A549 (cell line): ENCODE results near the gene NAA15. TPM values are rescaled to one million over a fixed set of nuclear protein-coding genes. Genes with fewer than 3 reads are reported as not detected.

Experiments used
- ATAC-seq, 2 experiments: fragments of 200-7000 bp in 1 of 2; fragments of >200 bp in 1 of 2; cut with Nextera tagmentation in 1 of 2; cut with Tn5 transposase in 1 of 2; 3 replicates each; pipeline versions ENCODE4 v1.8.0 to v1.9.1; 2018 to 2020; ENCODE audit warnings: mild to moderate bottlenecking in 1 of 2, moderate library complexity in 1 of 2
- CTCF ChIA-PET: fragments of 300-600 bp; sonication (Branson Sonifier 250); formaldehyde crosslinking; extraction: SDS; loops from one replicate; lab custom pipeline; 2021; ENCODE audit warnings: antibody characterized with exemption, inconsistent platforms; lab: Yijun Ruan, JAX
- POLR2A ChIA-PET: fragments of 350-600 bp; formaldehyde crosslinking; extraction: SDS; loops from one replicate; lab custom pipeline; 2021; ENCODE audit warnings: antibody characterized with exemption, inconsistent platforms; lab: Yijun Ruan, JAX
- DNase-seq, 2 experiments: peaks; one replicate each; pipeline versions ENCODE4 v3.0.0 to v3.0.0-alpha.2; 2011 to 2016; ENCODE audit warnings: low read depth in 1 of 2, low spot score in 1 of 2
- FAIRE-seq: peaks from 2 replicates; lab custom pipeline; 2011; peaks lifted over from hg19 to GRCh38; lab: Jason Lieb, UNC
- H3K27ac ChIP-seq, 2 experiments: fragments of >200 bp; sonication (Bioruptor Twin); formaldehyde crosslinking; 3 replicates each; pipeline ENCODE4 v1.5.1; 2016 to 2017
- H3K4me1 ChIP-seq: fragments of >200 bp; sonication (Bioruptor Twin); formaldehyde crosslinking; 3 replicates; pipeline ENCODE4 v1.6.1; 2016
- H3K4me2 ChIP-seq: fragments of >200 bp; sonication (Bioruptor Twin); formaldehyde crosslinking; 3 replicates; pipeline ENCODE4 v1.6.1; 2016
- H3K4me3 ChIP-seq: fragments of >200 bp; sonication (Bioruptor Twin); formaldehyde crosslinking; 3 replicates; pipeline ENCODE4 v1.5.1; 2016
- H3K9me3 ChIP-seq: fragments of >200 bp; sonication (Bioruptor Twin); formaldehyde crosslinking; 3 replicates; pipeline ENCODE4 v1.6.1; 2016
- CBX2 ChIP-seq: fragments of 200-600 bp; sonication (generic); IDR thresholded peaks from 2 replicates; pipeline ENCODE4 v1.6.1; 2016; ENCODE audit warnings: low read depth, mild to moderate bottlenecking, borderline replicate concordance
- CHD4 ChIP-seq: fragments of 200-600 bp; sonication (generic); IDR thresholded peaks from 2 replicates; pipeline ENCODE4 v1.6.1; 2016; ENCODE audit warnings: antibody characterized with exemption, mild to moderate bottlenecking, borderline replicate concordance
- CTCF ChIP-seq: fragments of >200 bp; sonication (Bioruptor Twin); formaldehyde crosslinking; IDR thresholded peaks from 3 replicates; pipeline ENCODE4 v1.5.1; 2016
- EHF ChIP-seq: fragments of 250-450 bp; sonication (Bioruptor Pico); IDR thresholded peaks from 2 replicates; pipeline ENCODE4 v1.5.0; 2020; ENCODE audit warnings: mild to moderate bottlenecking
- ELK1 ChIP-seq: fragments of 150-350 bp; IDR thresholded peaks from 2 replicates; pipeline ENCODE4 v1.6.1; 2014; ENCODE audit warnings: low read depth, mild to moderate bottlenecking, low read length
- ESRRA ChIP-seq: fragments of 150-350 bp; IDR thresholded peaks from 2 replicates; pipeline ENCODE4 v1.6.1; 2014; ENCODE audit warnings: mild to moderate bottlenecking, low read length, borderline replicate concordance
- FOXS1 ChIP-seq: fragments of 250-450 bp; sonication (Bioruptor Pico); IDR thresholded peaks from 2 replicates; pipeline ENCODE4 v1.5.0; 2020; ENCODE audit warnings: mild to moderate bottlenecking, moderate library complexity
- GATA3 ChIP-seq: IDR thresholded peaks from 2 replicates; pipeline ENCODE4 v1.6.1; 2012; ENCODE audit warnings: borderline replicate concordance
- HES2 ChIP-seq: fragments of >200 bp; sonication (Bioruptor Twin); formaldehyde crosslinking; IDR thresholded peaks from 2 replicates; pipeline ENCODE4 v1.6.1; 2016
- HEYL ChIP-seq: fragments of 250-450 bp; sonication (Bioruptor Pico); IDR thresholded peaks from 2 replicates; pipeline ENCODE4 v1.8.0; 2021; ENCODE audit warnings: mild to moderate bottlenecking, moderate library complexity
- JUN ChIP-seq, 2 experiments: fragments of >200 bp; sonication (Bioruptor Twin); formaldehyde crosslinking; IDR thresholded peaks; 2 replicates in 1 of 2; 3 replicates in 1 of 2; pipeline ENCODE4 v1.6.1; 2016 to 2017
- JUNB ChIP-seq: fragments of >200 bp; sonication (Bioruptor Twin); formaldehyde crosslinking; IDR thresholded peaks from 2 replicates; pipeline ENCODE4 v1.6.1; 2016
- KDM1A ChIP-seq: fragments of 200-600 bp; sonication (generic); IDR thresholded peaks from 2 replicates; pipeline ENCODE4 v1.6.1; 2016; ENCODE audit warnings: low read depth, mild to moderate bottlenecking
- MAFK ChIP-seq: fragments of 450-650 bp; IDR thresholded peaks from 2 replicates; pipeline ENCODE4 v1.6.1; 2014; ENCODE audit not compliant: partially characterized antibody
- MAX ChIP-seq: IDR thresholded peaks from 2 replicates; pipeline ENCODE4 v1.6.1; 2012
- MAZ ChIP-seq: fragments of 150-350 bp; IDR thresholded peaks from 2 replicates; pipeline ENCODE4 v1.6.1; 2014; ENCODE audit warnings: antibody characterized with exemption, low read depth, low read length, borderline replicate concordance
- MYC ChIP-seq: IDR thresholded peaks from 2 replicates; pipeline ENCODE4 v1.6.1; 2012; ENCODE audit warnings: mild to moderate bottlenecking, inconsistent platforms, low read length, improper control_type of control experiment, borderline replicate concordance
- NFE2L2 ChIP-seq: fragments of 150-350 bp; conservative IDR thresholded peaks from 2 replicates; pipeline ENCODE4 v1.6.1; 2014; ENCODE audit warnings: low read length
- NPAS2 ChIP-seq: fragments of 250-450 bp; sonication (Bioruptor Pico); IDR thresholded peaks from 2 replicates; pipeline ENCODE4 v1.8.0; 2022; ENCODE audit warnings: mild to moderate bottlenecking, moderate library complexity, borderline replicate concordance
- PBX3 ChIP-seq: IDR thresholded peaks from 2 replicates; pipeline ENCODE4 v1.6.1; 2012
- PHF8 ChIP-seq: fragments of 200-600 bp; sonication (generic); IDR thresholded peaks from 2 replicates; pipeline ENCODE4 v1.6.1; 2016; ENCODE audit warnings: low read depth, mild to moderate bottlenecking, antibody characterized with exemption, moderate library complexity, borderline replicate concordance
- RARB ChIP-seq: fragments of 250-450 bp; sonication (Bioruptor Pico); IDR thresholded peaks from 2 replicates; pipeline ENCODE4 v1.8.0; 2021; ENCODE audit warnings: mild to moderate bottlenecking, moderate library complexity
- RCOR1 ChIP-seq: fragments of 150-350 bp; IDR thresholded peaks from 2 replicates; pipeline ENCODE4 v1.6.1; 2014; ENCODE audit warnings: antibody characterized with exemption, low read length, low read depth
- RFX5 ChIP-seq: fragments of 450-650 bp; IDR thresholded peaks from 2 replicates; pipeline ENCODE4 v1.7.1; 2014; ENCODE audit warnings: antibody characterized with exemption, mild to moderate bottlenecking, moderate library complexity
- TFCP2L1 ChIP-seq: fragments of 250-450 bp; sonication (Bioruptor Pico); IDR thresholded peaks from 2 replicates; pipeline ENCODE4 v1.5.0; 2021; ENCODE audit warnings: mild to moderate bottlenecking
- ZFP36 ChIP-seq: fragments of 450-650 bp; IDR thresholded peaks from 2 replicates; pipeline ENCODE4 v1.6.1; 2014; ENCODE audit warnings: borderline replicate concordance; ENCODE audit not compliant: partially characterized antibody
- WGBS: methylation state at CpG from one replicate; pipeline ENCODE4 v1.1.6; 2017; ENCODE audit errors: missing lambda C conversion rate; 5-methylcytosine and 5-hydroxymethylcytosine counted together
- polyA plus RNA-seq, 4 experiments: library from polyadenylated mRNA; depleted of rRNA in 3 of 4; stranded (reverse); fragments of >200 nt; fragmentation: RNase III in 1 of 4; extraction: RNeasy Plus Mini Kit Qiagen cat#74134 plus additional on column Dnase treatment in 1 of 4; gene quantifications; 2 replicates in 3 of 4; 3 replicates in 1 of 4; pipeline ENCODE4 v1.2.3, GENCODE V29; 2011 to 2017

Gene NAA15
- polyA plus RNA-seq, 2 of the 4 experiments (the other 2 are of a cell fraction) = 29.2 to 45.2 TPM

GRCh38 chr4:139316733-139317132, 15.4 kb downstream of the NAA15 start:
- WGBS = 95% methylated on average over 2 of the region's 2 CpGs
- Histone ChIP-seq H3K9me3 (no peaks in the 10 kb centered on the region; the same call in 2 of the 3 replicates), H3K4me1 (peaks cover 8% of the 10 kb centered on the region; the same call in 2 of the 3 replicates), H3K27ac (no peak overlapping the region), H3K4me3 (no peak overlapping the region), H3K4me2 (no peak overlapping the region)
- FAIRE-seq = no peak
- DNase-seq = no peak
- TF ChIP-seq NPAS2 (no peak), ZFP36 (no peak), CTCF (no peak), MAFK (no peak), RCOR1 (no peak), PHF8 (no peak), MAX (no peak), PBX3 (no peak), TFCP2L1 (no peak), RARB (CRISPR knock-in tag) (no peak), GATA3 (no peak), RFX5 (no peak), MAZ (no peak), KDM1A (no peak), EHF (no peak)
- no peak for ATAC-seq
- CTCF ChIA-PET = no interaction called here
- POLR2A ChIA-PET = no interaction called here

- ChIA-PET POLR2A (no interaction called here), CTCF (no interaction called here)
- no peak overlapping the region for H3K4me2 ChIP-seq
- no peak overlapping the region for H3K4me3 ChIP-seq
- no peaks in the 10 kb centered on the region; the same call in 2 of the 3 replicates for H3K9me3 ChIP-seq
- DNase-seq (no peak), FAIRE-seq (no peak), ATAC-seq (no peak)
- H3K4me1 ChIP-seq = peaks cover 8% of the 10 kb centered on the region; the same call in 2 of the 3 replicates
- H3K27ac ChIP-seq = no peak overlapping the region
- TF ChIP-seq RCOR1 = no peak
- TF ChIP-seq JUNB = no peak
- TF ChIP-seq KDM1A = no peak
- TF ChIP-seq CTCF = no peak
- TF ChIP-seq ESRRA = no peak
- TF ChIP-seq RARB (CRISPR knock-in tag) = no peak
- TF ChIP-seq FOXS1 = no peak
- TF ChIP-seq MYC = no peak
- TF ChIP-seq HES2 = no peak
- no peak for TF ChIP-seq HEYL
- TF ChIP-seq NFE2L2 = no peak
- no peak for TF ChIP-seq CBX2
- no peak for TF ChIP-seq ELK1
- TF ChIP-seq JUN (IDR thresholded peaks at IDR 0.05) = no peak
- TF ChIP-seq CHD4 = no peak
Measured at GRCh38 chr4:139317635-139318034, 16.3 kb downstream of the NAA15 start.
